Stimulated activated CD8-positive, alpha-beta memory T cell treated with anti-CD3 and anti-CD28 coated beads, Interleukin-7, amount 100 ng/mL, for 48 hours (primary cell): Measurements from ENCODE around the gene VSTM2B.
A peak's percentile ranks its signal among the peaks of the same experiment; 100 is the strongest.

Source experiments
- DNase-seq, 2 donors: peaks; one replicate each; pipeline ENCODE4 v3.0.0-alpha.2; 2020; ENCODE audit warnings: low read depth in 1 of 2; ENCODE audit errors: extremely low read depth in 1 of 2

Gene VSTM2B

DNA sequence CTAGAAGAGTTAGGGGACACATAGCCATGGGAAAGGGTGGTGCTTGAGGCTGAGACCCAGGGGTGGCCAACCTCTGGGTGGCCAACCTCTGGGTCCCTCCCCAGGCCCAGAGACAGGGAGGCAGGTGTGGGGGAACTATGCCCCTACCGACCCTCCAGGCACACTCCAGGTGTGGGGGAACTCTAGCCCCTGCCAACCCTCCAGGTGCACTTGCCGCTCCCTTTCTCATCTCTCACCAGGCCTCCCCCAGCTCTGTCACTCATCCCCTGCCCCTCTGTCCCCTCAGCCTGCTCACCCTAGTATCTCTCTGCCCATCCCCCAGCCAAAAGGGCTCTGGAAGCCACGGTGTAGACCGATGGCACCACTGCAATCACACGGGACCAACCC, 10.6 kb upstream of the VSTM2B start:
- no peak for DNase-seq

- no peak for DNase-seq
Observed at GRCh38 chr19:29515706-29516357, 10.0 kb upstream of the VSTM2B start.

- no peak for DNase-seq
Observed at GRCh38 chr19:29516358-29516725, 9.5 kb upstream of the VSTM2B start.

DNA sequence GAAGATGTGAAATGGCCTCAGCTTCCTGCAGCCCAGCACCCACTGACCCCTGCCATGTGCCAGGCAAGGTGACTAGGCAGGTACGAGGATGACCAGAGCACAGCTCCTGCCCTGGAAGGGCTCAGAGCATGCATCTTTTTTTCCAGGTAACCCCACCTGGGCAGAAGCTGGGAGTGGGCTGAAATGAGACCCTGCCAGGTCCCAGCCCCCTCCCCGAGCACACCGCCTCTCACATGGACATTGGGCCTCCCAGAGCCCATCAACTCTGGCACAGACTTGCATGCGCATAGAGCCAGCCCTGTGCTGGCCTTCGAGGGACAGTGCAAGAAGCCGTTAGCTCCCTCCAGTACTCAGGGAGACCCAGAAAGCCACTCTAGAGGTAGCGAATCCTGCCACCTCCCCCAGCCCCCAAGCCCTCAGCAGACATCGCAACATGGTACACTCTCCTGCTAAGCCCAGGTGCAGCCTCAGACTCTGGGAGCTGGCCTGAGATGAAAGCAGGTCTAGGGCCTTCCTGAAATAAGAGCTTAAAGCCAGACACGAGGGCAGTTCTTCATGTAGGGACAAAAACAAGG, 8.9 kb upstream of the VSTM2B start:
- DNase-seq: no peak

GRCh38 chr19:29517412-29517811, 8.4 kb upstream of the VSTM2B start:
- DNase-seq: no peak

- DNase-seq: no peak
Observed at GRCh38 chr19:29517946-29518345, 7.8 kb upstream of the VSTM2B start.

DNA sequence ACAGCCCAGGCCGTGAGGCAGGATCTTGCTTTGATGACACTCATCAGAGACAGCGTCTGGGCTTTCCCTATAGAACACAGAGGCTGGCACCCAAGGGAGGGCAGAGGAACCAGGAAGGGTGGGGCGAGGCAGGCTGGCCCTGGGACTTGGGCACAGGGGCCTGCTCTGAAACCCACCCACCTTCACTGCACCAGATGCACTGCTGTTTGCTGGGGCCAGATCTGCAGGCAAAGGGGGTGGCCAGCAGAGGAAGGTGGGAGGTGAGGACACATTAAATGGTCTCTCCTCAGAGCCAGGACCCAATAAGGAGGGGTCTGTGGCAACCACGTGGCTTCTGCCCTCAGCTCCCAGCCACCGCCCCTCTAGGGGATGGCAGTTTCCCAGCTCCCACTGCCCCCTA, 6.6 kb upstream of the VSTM2B start:
- no peak for DNase-seq

DNA sequence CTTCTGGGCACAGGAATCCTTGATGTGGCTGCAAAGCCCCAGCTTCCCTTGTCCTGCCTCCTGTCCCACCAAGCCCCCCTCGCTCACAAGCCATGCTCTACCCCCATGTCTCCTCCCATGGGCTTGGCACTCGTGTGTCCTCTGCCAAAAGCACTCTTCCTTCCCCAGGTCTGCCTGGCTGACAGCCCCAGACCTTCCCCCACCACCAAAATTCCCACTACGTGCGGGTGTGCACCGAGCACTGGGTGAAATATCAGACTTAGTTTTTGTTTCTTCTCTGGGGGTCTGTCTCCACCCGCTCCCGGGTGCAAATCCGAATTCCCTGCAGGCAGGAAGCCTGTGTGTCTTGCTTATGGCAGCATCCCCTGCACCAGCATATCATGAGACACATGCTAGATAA, 5.9 kb upstream of the VSTM2B start:
- no peak for DNase-seq

DNA sequence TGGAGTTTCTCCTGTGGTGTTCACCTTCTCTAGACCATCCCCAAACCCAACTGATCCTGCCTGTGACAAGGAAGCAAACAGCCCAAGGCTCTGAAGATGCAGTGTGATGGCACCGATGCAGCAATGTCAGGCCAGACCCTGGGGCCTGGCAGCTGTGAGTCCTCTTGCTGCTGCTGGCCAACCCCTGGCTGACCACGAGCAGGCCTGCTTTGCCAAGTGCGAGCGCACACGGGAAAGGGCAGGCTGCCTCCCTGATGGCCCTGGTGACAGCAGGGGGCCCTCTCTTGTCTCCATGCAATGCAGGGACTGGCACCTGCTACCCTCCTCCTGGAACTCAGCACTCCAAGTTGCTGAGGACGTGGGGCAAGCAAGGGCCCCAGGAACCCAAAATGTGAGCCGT, 5.4 kb upstream of the VSTM2B start:
- no peak for DNase-seq

- no peak for DNase-seq
Observed at GRCh38 chr19:29521291-29522075, 4.3 kb upstream of the VSTM2B start.

GRCh38 chr19:29523568-29523967, 2.2 kb upstream of the VSTM2B start:
- DNase-seq: no peak

GRCh38 chr19:29524201-29524911, 1.4 kb upstream of the VSTM2B start:
- no peak for DNase-seq

DNA sequence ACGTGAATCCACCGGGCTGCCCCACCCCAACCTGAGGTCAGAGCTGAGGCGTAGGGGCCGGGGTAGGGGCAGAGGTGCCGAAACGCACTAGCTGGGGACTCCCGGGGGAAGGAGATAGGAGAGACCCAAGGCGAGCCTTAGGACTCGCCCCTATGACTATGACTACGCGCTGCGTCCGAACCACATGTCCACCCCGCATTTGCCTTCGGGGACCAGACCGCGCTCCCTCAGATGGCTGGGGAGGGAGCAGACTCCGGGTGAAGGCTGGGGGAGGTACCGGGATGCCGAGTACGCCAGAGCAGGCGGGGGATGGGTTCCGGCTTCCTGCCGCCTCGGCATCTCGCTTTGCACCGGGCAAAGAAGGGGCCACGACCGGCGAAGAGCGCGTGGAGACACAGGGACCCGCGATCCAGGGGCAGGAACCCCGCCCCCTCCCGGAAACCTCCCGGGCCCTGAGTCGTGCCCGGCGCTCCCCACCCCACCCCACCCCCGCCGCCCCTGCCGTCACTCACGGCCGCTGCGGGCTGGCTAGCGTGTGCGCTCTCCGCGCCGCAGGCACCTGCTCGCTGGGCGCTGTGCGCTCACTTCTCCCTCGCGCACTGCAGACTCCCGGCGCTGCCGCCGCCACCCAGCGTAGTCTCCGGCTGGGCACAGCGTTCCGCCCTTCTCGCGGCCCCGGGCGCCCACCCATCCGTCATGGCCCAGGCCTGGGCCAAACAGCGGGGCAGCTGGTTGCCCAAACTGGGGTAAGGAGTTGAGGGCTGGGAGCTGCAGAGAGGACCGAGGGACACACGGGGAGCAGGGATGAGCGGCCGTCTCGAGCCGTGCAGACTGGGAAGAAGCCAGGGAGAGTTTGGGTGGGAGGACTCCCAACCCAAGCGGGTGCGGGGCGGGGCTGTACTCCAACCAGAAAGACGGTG, 622 bp upstream of the VSTM2B start:
- DNase-seq: no peak

DNA sequence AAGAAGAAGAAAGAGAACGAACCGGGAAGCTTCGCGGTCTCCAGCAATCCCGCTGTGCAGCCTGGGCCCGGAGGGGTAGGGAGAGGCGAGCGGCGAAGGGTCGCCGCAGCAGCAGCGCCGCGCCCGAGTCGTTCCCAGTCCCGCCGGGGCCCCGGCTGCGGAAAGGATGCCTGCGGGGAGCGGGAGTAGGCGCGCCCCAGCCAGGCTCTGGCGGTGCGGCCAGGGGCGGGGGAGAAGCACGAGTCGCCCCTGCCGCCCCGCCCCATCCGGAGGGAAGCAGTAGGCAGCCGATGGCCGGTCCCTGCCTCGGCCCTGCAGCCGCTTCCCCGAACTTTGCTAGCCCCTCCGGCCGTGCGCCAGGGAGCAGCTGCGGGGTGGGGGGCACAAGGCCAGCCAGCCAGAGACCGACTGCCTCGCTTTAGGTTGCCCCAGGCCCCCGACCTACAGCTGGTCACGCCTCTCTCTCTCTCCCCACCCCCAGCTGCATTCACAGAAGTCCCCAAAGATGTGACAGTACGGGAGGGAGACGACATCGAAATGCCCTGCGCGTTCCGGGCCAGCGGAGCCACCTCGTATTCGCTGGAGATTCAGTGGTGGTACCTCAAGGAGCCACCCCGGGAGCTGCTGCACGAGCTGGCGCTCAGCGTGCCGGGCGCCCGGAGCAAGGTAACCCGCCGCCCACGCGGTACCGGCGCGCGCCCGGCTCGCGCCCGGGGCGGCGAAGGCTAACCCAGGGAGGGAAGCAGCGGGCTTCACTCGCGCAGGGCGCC, 1.1 kb downstream of the VSTM2B start:
- DNase-seq: peak in 1 of 2 donors; percentile 24

DNA sequence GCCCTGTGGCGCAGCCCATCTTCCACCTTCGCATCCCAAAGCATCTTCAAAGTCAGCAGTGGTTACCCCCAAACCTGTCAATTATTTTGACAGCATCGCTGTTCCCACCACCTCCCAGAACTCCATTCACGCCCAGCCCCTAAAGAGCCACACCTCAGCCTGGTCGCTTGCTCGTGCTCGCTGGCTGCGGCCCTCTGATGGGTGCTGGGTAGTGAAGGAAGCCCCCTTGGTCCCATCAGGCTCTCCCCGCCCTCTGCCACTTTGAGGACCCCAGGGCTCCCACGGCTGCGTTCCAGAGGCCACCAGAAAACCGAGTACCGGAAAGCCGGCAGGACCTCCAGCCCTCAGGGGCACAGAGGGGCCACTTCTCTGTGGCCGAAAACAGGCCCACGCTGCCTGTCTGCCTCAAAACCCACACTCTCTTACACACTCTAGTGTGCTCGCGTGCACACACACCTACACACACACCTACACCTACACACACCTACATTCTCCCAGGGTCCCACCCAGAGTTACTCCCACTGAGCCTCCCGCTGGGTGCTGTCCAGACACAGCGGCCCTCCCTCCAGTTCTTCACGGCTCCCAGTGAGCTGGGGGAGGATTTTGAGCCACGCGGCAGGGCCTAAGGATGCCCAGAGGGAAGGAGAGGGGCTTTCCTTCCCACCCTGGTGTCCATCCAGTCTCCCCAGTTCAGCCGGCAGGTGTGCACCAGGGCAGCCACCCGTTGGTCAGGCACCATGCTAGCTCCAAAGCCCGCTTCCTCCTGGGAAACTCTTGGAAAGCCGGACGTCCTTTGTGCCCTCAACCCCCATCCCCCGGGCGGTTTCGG, 1.9 kb downstream of the VSTM2B start:
- DNase-seq: no peak

GRCh38 chr19:29528350-29528945, 2.7 kb downstream of the VSTM2B start:
- peak; percentile 60 to 68 for DNase-seq

- no peak for DNase-seq
Observed at GRCh38 chr19:29528946-29529645, 3.3 kb downstream of the VSTM2B start.
